Measurements from ENCODE around the gene ZNF232. TPM values are rescaled to one million over a fixed set of nuclear protein-coding genes. Genes with fewer than 3 reads are reported as not detected.

Gene ZNF232
- total and polyA plus RNA-seq, 2 of the 13 experiments (the other 11 are each of a cell fraction or from before 2014, with no cell fraction given) = 7.8 to 28.7 TPM

DNA sequence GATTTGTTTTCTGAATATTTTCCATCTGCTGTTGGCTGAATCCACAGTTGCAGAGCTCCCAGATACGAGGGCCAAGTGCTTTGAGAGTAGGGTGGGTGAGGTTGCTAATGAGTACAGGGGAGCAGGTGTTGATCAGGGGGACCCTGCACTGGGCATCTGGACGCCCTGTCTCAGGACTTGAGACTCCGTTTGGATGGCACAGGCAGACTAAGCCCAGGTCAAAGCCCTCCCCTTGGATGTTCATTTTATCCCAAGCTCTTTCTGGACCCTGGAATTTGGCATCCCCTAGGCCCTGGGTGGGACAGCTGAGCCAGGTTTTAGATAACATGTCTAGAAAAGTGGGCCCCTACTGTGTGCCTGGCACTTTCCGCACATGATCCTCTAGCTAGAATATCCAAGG lies 16.2 kb upstream of the ZNF232 start:
- no peaks in the 10 kb centered on the region for H4K20me1 ChIP-seq (ENCODE audit: insufficient read depth, low read length)
- no peak overlapping the region for H3K4me2 ChIP-seq (ENCODE audit: low read depth, low read length)
- ChIA-PET POLR2A (no interaction called here), CTCF (ENCODE audit: low intra/inter-chr PET ratio, low total read pairs) (no interaction called here)
- BruUV-seq (replicated peaks) = no TSS peak
- no peaks in the 10 kb centered on the region for H3K4me1 ChIP-seq (ENCODE audit: insufficient read depth, low read length)
- DNase-seq (ENCODE audit: low spot score) (no peak), FAIRE-seq (no peak), ATAC-seq (no peak)
- no peak overlapping the region for H3K27ac ChIP-seq (ENCODE audit: extremely low read length, insufficient read depth, low read length)
- WGBS (ENCODE audit: low lambda C conversion rate) = 23% methylated on average over 4 of the region's 4 CpGs
- in situ Hi-C loops (cut with HindIII; ENCODE audit: extremely low pct_ligation_motif_present, low pct_unique_long_range_greater_than_20kb) (no loop called here), intact Hi-C loops (cut with micrococcal nuclease; ENCODE audit: unreplicated experiment) (no loop called here)
- no peak for TF ChIP-seq ZNF547 (CRISPR knock-in tag; IDR thresholded peaks at IDR 0.05)
- TF ChIP-seq KAT2B (IDR thresholded peaks at IDR 0.05; ENCODE audit: borderline replicate concordance, low read depth, low read length) = no peak
- TF ChIP-seq GTF2F1 (IDR thresholded peaks at IDR 0.05; ENCODE audit: low read length) = no peak
- TF ChIP-seq, protein P1, sequence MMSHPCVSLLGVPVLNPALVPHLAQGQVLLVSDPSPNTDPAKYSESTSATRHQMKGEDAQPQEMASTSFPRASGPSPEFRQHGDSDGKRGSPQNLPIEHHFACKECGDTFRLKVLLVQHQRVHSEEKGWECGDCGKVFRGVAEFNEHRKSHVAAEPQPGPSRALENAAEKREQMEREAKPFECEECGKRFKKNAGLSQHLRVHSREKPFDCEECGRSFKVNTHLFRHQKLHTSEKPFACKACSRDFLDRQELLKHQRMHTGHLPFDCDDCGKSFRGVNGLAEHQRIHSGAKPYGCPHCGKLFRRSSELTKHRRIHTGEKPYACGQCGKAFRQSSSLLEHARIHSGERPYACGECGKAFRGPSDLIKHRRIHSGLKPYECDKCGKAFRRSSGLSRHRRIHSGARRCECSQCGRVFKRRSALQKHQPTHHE (CRISPR knock-in tag; IDR thresholded peaks at IDR 0.05; ENCODE audit: borderline replicate concordance) = no peak
- no peak for TF ChIP-seq U2AF1 (optimal IDR thresholded peaks at IDR 0.05; ENCODE audit: low read depth, low read length)
- no peak for TF ChIP-seq PPARG (CRISPR knock-in tag; conservative IDR thresholded peaks at IDR 0.05)
- TF ChIP-seq HHEX (CRISPR knock-in tag; IDR thresholded peaks at IDR 0.05) = no peak
- no peak for TF ChIP-seq ZSCAN25 (CRISPR knock-in tag; IDR thresholded peaks at IDR 0.05)
- H2AFZ ChIP-seq (ENCODE audit: low read length) = no peak overlapping the region
- H3K4me3 ChIP-seq (replicated peaks in 1 of 3; ENCODE audit: insufficient read depth in 1 of 3, low read depth in 2 of 3, low read length in 3 of 3) = no peak overlapping the region
- H3K9ac ChIP-seq (ENCODE audit: insufficient read depth, low read depth, low read length) = no peak overlapping the region
- H3K79me2 ChIP-seq (ENCODE audit: insufficient read depth, low read length) = no peaks in the 10 kb centered on the region
- no peaks in the 10 kb centered on the region for H3K36me3 ChIP-seq (replicated peaks in 1 of 2; ENCODE audit: control insufficient read depth in 1 of 2, insufficient read depth in 2 of 2, low read length in 2 of 2)
- H3K27me3 ChIP-seq (ENCODE audit: control insufficient read depth in 1 of 2, insufficient read depth in 2 of 2, low read length in 2 of 2) = peaks cover 0 to 8% of the 10 kb centered on the region in 2 experiments; a peak in 3 of 5 replicates
- no peaks in the 10 kb centered on the region for H3K9me3 ChIP-seq (ENCODE audit: low read length)
